PFSK-1 (cell line): ENCODE measurements around the gene SIX3.

Experiments used
- FOXP2 ChIP-seq: optimal IDR thresholded peaks from 2 replicates; pipeline ENCODE3; 2011; ENCODE audit warnings: borderline replicate concordance, control low read depth, inconsistent platforms; ENCODE audit not compliant: insufficient read depth; ENCODE audit errors: extremely low read length, extremely low read depth
- POLR2AphosphoS5 ChIP-seq: IDR thresholded peaks from 2 replicates; pipeline ENCODE4 v1.6.1; 2012; ENCODE audit warnings: low read depth, mild to moderate bottlenecking, control low read depth, low read length, moderate library complexity
- SIN3A ChIP-seq: IDR thresholded peaks from 2 replicates; pipeline ENCODE4 v1.6.1; 2012; ENCODE audit warnings: mild to moderate bottlenecking, low read length, moderate library complexity, borderline replicate concordance; ENCODE audit not compliant: insufficient read depth
- TAF1 ChIP-seq: IDR thresholded peaks from 2 replicates; pipeline ENCODE4 v1.6.1; 2012; ENCODE audit warnings: low read length, control low read depth, borderline replicate concordance; ENCODE audit not compliant: insufficient read depth
- TF ChIP-seq, protein P1 (sequence below), 2 experiments: IDR thresholded peaks; 2 replicates each; pipeline versions ENCODE4 v1.6.1 to v1.8.0; 2011 to 2012; ENCODE audit warnings: low read depth in 2 of 2, low read length in 2 of 2, control low read depth in 1 of 2, inconsistent platforms in 1 of 2, mild to moderate bottlenecking in 1 of 2, moderate library complexity in 1 of 2; ENCODE audit not compliant: insufficient read depth in 1 of 2

Gene SIX3

DNA sequence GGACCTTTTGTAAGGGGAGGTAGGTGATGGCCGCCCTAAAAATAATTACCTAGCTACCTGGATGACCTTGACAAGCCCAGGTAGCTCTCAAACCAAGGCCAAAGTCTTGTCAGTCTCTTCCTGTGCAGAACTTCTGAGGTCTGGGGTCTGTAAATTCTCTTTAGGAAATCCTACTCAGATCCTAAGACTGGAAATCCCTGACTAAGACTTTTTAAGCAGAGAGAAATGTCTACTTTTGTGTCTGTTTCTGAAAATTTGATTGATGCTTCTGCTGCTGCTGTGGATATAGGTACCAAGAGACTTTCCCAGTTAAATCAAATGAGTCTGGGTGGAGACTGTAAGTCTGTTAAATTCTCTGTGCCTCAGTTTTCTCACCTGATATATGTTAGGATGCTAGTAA lies 36.9 kb upstream of the SIX3 start:
- TF ChIP-seq POLR2AphosphoS5 (no peak), TAF1 (no peak), FOXP2 (no peak), SIN3A (no peak)
- TF ChIP-seq, protein P1, sequence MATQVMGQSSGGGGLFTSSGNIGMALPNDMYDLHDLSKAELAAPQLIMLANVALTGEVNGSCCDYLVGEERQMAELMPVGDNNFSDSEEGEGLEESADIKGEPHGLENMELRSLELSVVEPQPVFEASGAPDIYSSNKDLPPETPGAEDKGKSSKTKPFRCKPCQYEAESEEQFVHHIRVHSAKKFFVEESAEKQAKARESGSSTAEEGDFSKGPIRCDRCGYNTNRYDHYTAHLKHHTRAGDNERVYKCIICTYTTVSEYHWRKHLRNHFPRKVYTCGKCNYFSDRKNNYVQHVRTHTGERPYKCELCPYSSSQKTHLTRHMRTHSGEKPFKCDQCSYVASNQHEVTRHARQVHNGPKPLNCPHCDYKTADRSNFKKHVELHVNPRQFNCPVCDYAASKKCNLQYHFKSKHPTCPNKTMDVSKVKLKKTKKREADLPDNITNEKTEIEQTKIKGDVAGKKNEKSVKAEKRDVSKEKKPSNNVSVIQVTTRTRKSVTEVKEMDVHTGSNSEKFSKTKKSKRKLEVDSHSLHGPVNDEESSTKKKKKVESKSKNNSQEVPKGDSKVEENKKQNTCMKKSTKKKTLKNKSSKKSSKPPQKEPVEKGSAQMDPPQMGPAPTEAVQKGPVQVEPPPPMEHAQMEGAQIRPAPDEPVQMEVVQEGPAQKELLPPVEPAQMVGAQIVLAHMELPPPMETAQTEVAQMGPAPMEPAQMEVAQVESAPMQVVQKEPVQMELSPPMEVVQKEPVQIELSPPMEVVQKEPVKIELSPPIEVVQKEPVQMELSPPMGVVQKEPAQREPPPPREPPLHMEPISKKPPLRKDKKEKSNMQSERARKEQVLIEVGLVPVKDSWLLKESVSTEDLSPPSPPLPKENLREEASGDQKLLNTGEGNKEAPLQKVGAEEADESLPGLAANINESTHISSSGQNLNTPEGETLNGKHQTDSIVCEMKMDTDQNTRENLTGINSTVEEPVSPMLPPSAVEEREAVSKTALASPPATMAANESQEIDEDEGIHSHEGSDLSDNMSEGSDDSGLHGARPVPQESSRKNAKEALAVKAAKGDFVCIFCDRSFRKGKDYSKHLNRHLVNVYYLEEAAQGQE (IDR thresholded peaks at IDR 0.05; ENCODE audit: insufficient read depth in 1 of 2, low read depth in 2 of 2, low read length in 2 of 2), result no peak

DNA sequence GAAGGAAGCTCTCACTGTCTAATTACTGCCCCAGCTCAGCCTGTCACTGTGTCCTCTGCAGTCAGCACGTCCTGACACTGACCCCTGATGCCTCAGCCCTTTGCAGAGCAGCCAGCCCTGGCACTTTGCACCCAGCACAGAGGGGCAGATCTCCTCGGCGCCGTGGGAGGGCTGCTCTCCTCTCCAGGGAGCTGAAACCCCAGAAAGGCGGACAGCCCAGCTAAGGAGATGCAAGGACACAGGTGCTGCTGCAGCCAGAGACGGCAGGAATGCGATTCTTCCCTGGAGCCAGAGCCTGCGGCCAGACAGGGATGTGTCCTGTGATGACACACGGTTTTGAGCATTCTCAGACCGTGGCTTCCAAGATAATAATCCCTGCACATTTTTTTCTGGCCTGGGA lies 34.5 kb upstream of the SIX3 start:
- no peak for TF ChIP-seq FOXP2
- TF ChIP-seq POLR2AphosphoS5, result no peak
- TF ChIP-seq, protein P1 (IDR thresholded peaks at IDR 0.05; ENCODE audit: insufficient read depth in 1 of 2, low read depth in 2 of 2, low read length in 2 of 2), result no peak
- no peak for TF ChIP-seq TAF1
- TF ChIP-seq SIN3A, result no peak

DNA sequence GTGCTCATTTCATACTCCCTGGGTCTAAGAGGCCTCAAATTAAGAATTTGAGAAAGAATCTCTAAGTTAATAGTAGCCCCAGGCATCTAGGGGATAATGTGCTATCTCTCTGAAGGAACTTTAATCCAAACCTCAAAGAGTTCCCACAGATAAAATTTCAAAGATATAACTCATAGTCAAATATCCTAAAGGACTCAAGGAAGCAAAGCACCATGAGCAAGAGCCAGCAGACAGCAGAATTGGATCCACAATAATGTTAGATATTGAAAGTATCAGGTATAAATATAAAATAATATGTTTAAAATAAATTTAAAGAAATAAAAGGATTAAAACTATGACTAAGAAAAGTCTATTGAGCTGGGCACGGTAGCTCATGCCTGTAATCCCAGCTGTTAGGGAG lies 31.7 kb upstream of the SIX3 start:
- TF ChIP-seq TAF1, result no peak
- TF ChIP-seq SIN3A, result no peak
- TF ChIP-seq, protein P1 (IDR thresholded peaks at IDR 0.05; ENCODE audit: insufficient read depth in 1 of 2, low read depth in 2 of 2, low read length in 2 of 2), result no peak
- TF ChIP-seq POLR2AphosphoS5, result no peak
- no peak for TF ChIP-seq FOXP2

DNA sequence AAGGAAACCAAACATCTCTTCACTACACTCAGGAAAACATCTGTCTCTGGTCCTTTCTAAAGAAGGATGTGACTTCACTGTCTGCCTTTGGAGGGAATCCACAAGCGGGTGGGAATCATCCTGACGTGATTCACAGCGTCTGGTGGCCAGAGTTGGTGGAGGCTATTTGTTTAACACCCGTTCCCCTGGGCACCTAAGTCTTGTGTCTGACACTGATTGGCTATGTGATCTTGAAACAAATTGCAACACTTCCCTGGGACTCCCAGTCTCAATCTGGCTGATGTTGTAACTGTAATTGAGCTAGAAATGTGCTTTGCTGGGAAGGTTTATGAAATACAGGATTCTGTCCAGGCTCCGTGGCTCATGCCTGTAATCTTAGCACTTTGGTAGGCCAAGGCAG lies 28.8 kb upstream of the SIX3 start:
- TF ChIP-seq SIN3A (no peak), FOXP2 (no peak), POLR2AphosphoS5 (no peak), TAF1 (no peak)
- TF ChIP-seq, protein P1 (IDR thresholded peaks at IDR 0.05; ENCODE audit: insufficient read depth in 1 of 2, low read depth in 2 of 2, low read length in 2 of 2), result no peak

DNA sequence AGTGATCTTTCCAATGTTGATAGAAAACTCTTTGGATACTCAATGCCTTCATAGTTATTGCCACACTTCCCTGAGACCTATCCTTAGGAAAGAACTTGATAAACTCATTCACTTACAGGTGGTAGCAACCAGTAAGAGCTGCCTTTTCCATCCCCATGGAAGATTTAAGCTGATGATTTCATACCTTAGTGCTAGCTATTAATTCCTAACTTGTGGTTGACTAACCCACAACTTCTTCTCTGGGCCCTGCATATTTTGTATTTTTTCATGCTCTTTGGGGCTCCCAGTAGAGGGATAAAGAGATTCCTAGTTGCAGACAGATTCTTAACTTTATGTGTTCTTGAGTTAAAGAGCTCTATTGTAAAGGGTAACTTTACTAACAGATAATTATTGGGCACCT lies 25.2 kb upstream of the SIX3 start:
- TF ChIP-seq SIN3A (no peak), FOXP2 (no peak), TAF1 (no peak), POLR2AphosphoS5 (no peak)
- TF ChIP-seq, protein P1 (IDR thresholded peaks at IDR 0.05; ENCODE audit: insufficient read depth in 1 of 2, low read depth in 2 of 2, low read length in 2 of 2), result no peak
